Kidney epithelial cell (primary cell): ENCODE results near the gene DPY19L1. TPM values are rescaled to one million over a fixed set of nuclear protein-coding genes. Genes with fewer than 3 reads are reported as not detected.
"Not testable (repeated sequence)": the region's sequence is repeated elsewhere in the genome, so short reads cannot be mapped to it uniquely, and the experiment has no call there.

Experiments used
- DNase-seq: peaks from one replicate; pipeline ENCODE4 v3.0.0-alpha.2; 2010; ENCODE audit warnings: low read depth
- H3K27me3 ChIP-seq: 2 replicates; pipeline ENCODE4 v1.6.0; 2011; ENCODE audit warnings: low read length; ENCODE audit not compliant: control insufficient read depth, insufficient read depth
- H3K36me3 ChIP-seq: 2 replicates; pipeline ENCODE4 v1.5.1; 2011; ENCODE audit warnings: low read length; ENCODE audit not compliant: control insufficient read depth, insufficient read depth
- H3K4me3 ChIP-seq: 2 replicates; pipeline ENCODE4 v1.5.1; 2011; ENCODE audit warnings: low read depth, mild to moderate bottlenecking, control low read depth, low read length
- CTCF ChIP-seq: IDR thresholded peaks from 2 replicates; pipeline ENCODE4 v1.5.1; 2011; ENCODE audit warnings: mild to moderate bottlenecking, moderate library complexity, low read length, control low read depth, inconsistent platforms; ENCODE audit not compliant: insufficient read depth, poor library complexity, severe bottlenecking
- total RNA-seq: library from RNA; depleted of rRNA; stranded (reverse); fragments of >200 nt; gene quantifications from 2 replicates; pipeline ENCODE4 v1.2.3, GENCODE V29; 2015

Gene DPY19L1
- total RNA-seq, 1 donor from 2014 or later: 64.3 TPM

- Histone ChIP-seq H3K27me3 (no peaks in the 10 kb centered on the region), H3K36me3 (no peaks in the 10 kb centered on the region), H3K4me3 (no peak overlapping the region)
- no peak for DNase-seq
- no peak for TF ChIP-seq CTCF
Measured at GRCh38 chr7:35015346-35015859, 21.9 kb downstream of the DPY19L1 start.

DNA sequence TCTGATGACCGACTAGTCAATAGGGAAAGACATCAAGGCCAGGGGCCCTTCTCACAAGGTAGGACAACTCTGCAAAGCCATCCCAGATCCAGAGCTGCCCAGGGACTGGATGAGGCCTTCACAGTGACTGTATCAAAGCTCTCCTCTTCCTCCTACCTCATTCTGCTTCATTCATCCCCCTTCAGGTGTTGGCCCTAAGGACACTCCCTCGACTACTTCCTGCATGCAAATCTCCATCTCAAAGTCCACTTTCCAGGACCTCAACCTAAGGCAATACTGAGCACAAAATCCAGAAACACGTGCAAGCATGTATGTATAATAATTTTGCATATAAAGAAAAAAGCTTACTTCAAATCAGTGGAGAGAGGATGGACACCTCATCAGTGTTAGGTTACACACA lies 25.1 kb downstream of the DPY19L1 start:
- Histone ChIP-seq H3K36me3 (no peaks in the 10 kb centered on the region), H3K4me3 (no peak overlapping the region), H3K27me3 (no peaks in the 10 kb centered on the region)
- no peak for DNase-seq
- TF ChIP-seq CTCF: no peak

GRCh38 chr7:35011085-35011484 lies 26.2 kb downstream of the DPY19L1 start:
- no peak overlapping the region for H3K4me3 ChIP-seq
- no peak for DNase-seq
- no peaks in the 10 kb centered on the region for H3K27me3 ChIP-seq
- no peak for TF ChIP-seq CTCF
- H3K36me3 ChIP-seq: no peaks in the 10 kb centered on the region

DNA sequence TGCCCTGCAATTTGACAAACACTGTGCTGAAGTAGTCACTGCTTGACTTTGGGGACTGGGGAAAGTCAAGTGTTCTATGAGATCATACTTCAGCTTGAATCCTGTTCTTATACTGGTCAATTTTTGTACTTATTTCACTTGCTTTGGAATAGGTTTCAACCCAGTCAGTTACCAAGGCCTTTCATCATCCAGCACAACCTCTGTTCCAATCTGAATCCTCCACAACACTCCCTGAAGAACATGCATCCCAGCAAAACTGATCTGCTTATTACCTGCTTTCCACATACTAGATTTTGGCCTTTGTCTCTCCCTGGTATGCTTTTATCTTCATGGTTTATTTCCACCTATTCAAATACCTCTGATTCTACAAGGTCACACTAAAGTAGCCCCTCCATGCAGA lies 29.5 kb downstream of the DPY19L1 start:
- Histone ChIP-seq H3K36me3 (no peaks in the 10 kb centered on the region), H3K4me3 (no peak overlapping the region), H3K27me3 (no peaks in the 10 kb centered on the region)
- no peak for DNase-seq
- no peak for TF ChIP-seq CTCF

- Histone ChIP-seq H3K27me3 (no peaks in the 10 kb centered on the region), H3K36me3 (no peaks in the 10 kb centered on the region), H3K4me3 (no peak overlapping the region)
- TF ChIP-seq CTCF: no peak
- DNase-seq: no peak
Measured at GRCh38 chr7:35004531-35005095, 32.7 kb downstream of the DPY19L1 start.

DNA sequence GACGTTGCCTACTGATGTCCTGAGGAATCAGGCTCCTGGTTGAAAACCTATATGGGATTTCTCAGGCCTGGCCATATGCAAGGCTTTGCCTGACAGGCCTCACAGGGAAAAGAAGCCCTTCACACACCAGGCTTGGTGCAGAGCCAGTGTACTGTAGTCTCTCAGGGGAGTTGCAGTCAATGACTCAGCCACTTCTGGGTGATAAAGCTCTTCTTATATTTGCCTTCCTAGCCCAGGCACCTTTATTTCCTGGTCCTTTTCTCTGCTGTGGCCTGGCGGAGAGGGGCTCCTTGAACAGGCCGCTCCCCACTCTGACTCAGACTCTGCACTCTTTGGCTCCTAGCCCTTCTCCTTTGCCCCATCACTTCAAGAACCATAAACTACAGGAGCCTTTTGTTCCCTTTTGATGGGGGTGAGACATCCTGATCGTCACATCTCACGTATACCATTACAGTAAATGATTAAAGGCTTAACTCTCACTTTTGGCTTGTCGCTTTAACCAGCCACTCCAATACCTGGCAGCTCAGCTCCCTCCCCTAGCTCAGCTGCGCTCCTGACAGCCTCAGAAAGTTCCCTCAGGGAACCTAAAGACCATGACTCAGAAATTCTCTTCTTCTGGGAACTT lies 33.5 kb downstream of the DPY19L1 start:
- Histone ChIP-seq H3K36me3 (no peaks in the 10 kb centered on the region), H3K4me3 (no peak overlapping the region)

DNA sequence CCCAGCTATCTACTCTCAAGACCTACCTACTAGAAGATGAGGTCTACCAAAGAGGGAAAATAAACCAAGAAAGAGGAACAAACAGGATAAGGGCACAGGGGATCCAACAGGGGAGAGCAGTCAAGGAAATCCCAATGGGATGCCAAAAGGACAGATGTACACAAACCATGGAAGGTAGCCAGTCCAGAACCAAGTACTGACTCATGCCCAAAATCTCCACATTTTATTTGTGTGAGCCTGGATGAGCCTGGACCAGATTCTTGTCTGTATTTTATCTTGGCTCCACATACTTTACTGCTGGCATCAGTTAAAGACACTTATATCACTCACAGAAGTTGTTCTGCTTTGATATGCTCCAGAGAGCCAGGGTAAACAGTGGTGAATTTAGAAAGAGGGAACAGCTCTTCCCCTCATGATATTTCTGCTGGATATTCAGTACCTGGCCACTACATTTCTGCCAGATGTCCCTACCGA lies 34.1 kb downstream of the DPY19L1 start:
- not testable (repeated sequence) for H3K4me3 ChIP-seq, H3K27me3 ChIP-seq, H3K36me3 ChIP-seq, DNase-seq

More for the DNA sequence above, 33.5 kb downstream of the DPY19L1 start:
- peak; percentile 92 for DNase-seq
- no peaks in the 10 kb centered on the region for H3K27me3 ChIP-seq
- TF ChIP-seq CTCF: no peak

DNA sequence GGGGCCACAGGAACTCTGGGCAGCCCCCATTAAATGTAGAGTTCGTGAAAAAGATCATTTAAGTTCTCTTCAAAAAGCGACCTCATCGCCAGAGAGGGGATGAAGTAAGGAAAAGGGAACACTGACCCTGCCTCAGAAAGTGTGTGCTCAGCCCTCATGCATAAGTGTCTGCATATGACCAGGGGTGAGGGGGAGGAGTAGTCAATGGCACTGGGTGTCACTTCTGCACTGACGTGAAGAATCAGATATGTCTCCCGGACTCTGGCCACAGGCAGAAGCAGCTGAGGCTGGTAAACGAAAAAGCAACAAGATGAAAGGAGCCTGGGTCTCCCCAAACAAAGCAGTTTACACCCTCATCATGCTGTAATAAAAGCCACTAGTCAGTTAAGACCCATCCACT lies 39.0 kb downstream of the DPY19L1 start:
- not testable (repeated sequence) for H3K4me3 ChIP-seq, H3K27me3 ChIP-seq, DNase-seq, H3K36me3 ChIP-seq
